ENCODE data around the gene SLC45A1. TPM values are rescaled to one million over a fixed set of nuclear protein-coding genes. Genes with fewer than 3 reads are reported as not detected.

Gene SLC45A1
- total and polyA plus RNA-seq, 2 donors (not counting 1 experiment from before 2014, with no cell fraction given), result 0.54 to 0.64 TPM

- ChIA-PET CTCF (no interaction called here), POLR2A (no interaction called here)
- Histone ChIP-seq H3K9me3 (ENCODE audit: control extremely low read depth in 1 of 3, control insufficient read depth in 2 of 3, insufficient read depth in 1 of 3, low read length in 2 of 3) (no peaks in the 10 kb centered on the region), H3K27ac (ENCODE audit: low read length in 2 of 2) (no peak overlapping the region), H4K20me1 (ENCODE audit: control insufficient read depth, insufficient read depth, low read length, poor library complexity, severe bottlenecking) (no peaks in the 10 kb centered on the region), H3K79me2 (ENCODE audit: control insufficient read depth, insufficient read depth, low read length) (no peaks in the 10 kb centered on the region), H2AFZ (ENCODE audit: insufficient read depth, low read depth, low read length, poor library complexity, severe bottlenecking) (no peak overlapping the region), H3K9ac (ENCODE audit: low read length) (no peak overlapping the region), H3K4me3 (ENCODE audit: control extremely low read depth in 1 of 5, extremely low read depth in 1 of 5, insufficient read depth in 1 of 5, low read depth in 2 of 5, low read length in 4 of 5) (no peak overlapping the region), H3K4me2 (replicated peaks; ENCODE audit: low read depth, low read length, poor library complexity, severe bottlenecking) (no peak overlapping the region), H3K36me3 (replicated peaks in 1 of 2; ENCODE audit: control extremely low read depth in 1 of 2, control insufficient read depth in 1 of 2, extremely low read depth in 1 of 2, insufficient read depth in 2 of 2, low read length in 1 of 2) (no peaks in the 10 kb centered on the region), H3K4me1 (ENCODE audit: control insufficient read depth in 2 of 2, insufficient read depth in 2 of 2, low read length in 2 of 2) (no peaks in the 10 kb centered on the region), H3K27me3 (replicated peaks in 1 of 4; ENCODE audit: control extremely low read depth in 1 of 4, control insufficient read depth in 3 of 4, insufficient read depth in 4 of 4, low read length in 3 of 4) (peaks cover 0 to 16% (median 4%) of the 10 kb centered on the region in 4 experiments)
- no CpG with 5 or more reads among the region's 5 CpGs for WGBS (ENCODE audit: insufficient coverage)
- no peak overlapping the region for H3K4me3 Mint-ChIP-seq
- H3K27me3 Mint-ChIP-seq, result peaks cover 21% of the 10 kb centered on the region
- intact Hi-C loops (cut with micrococcal nuclease), result no loop called here
- ATAC-seq (ENCODE audit: low read depth), result no peak
- DNase-seq, result no peak
- no peak overlapping the region for H3K27ac Mint-ChIP-seq
- TF ChIP-seq CTCF (IDR thresholded peaks at IDR 0.05), result no peak
- no peak for TF ChIP-seq EZH2 (IDR thresholded peaks at IDR 0.05; ENCODE audit: borderline replicate concordance, insufficient read depth, low read depth, low read length, poor library complexity, severe bottlenecking)
- H3K9me3 Mint-ChIP-seq (ENCODE audit: insufficient read depth), result no peaks in the 10 kb centered on the region
- H3K4me1 Mint-ChIP-seq, result no peaks in the 10 kb centered on the region
These were observed 18.0 kb upstream of the SLC45A1 start for GRCh38 chr1:8299963-8300362.

DNA sequence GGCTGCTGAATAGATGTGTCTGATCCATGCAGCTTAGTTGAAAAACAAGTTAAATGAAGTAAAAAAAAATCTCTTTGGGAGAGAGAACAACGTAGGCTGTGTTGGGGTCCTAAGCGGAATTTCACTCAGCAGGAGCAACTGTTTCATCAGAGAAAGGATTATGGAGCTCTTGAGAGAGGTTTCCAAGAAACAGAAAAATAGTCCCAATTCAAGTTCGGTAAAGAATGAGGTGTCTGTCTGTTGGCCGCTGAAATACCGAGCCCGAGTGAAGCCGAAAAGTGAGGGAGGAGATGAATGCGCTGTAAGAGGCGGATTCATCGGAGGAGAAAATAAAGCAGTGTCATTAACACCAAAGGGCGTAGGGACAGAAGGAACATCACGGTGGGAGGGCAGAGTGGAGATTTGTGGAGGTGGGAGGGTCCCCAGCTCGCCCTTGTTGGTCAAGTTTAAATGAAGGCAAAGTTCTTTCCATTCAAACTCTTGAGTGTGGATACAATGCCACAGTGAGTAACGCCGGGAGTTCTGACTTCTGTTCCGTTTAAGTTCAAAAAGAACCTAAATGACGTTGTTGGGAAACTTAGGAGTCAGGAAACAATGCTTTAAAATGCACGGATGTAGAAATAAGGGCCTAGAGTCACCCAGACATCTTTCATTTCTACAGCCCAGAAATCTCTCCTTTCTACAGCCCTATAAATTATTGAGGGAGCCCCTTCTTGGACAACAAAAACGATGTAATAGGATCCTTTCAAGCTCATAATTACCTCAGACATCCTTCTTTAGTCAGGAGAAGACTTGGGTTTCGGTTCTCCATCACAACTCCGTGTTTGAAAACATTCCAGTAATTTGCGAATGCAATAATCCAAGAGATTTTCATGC, 15.6 kb upstream of the SLC45A1 start:
- no peaks in the 10 kb centered on the region for H4K20me1 ChIP-seq (ENCODE audit: control insufficient read depth, insufficient read depth, low read length, poor library complexity, severe bottlenecking)
- DNase-seq (no peak), ATAC-seq (ENCODE audit: low read depth) (no peak)
- no peak overlapping the region for H3K27ac ChIP-seq (ENCODE audit: low read length in 2 of 2)
- no peaks in the 10 kb centered on the region for H3K4me1 ChIP-seq (ENCODE audit: control insufficient read depth in 2 of 2, insufficient read depth in 2 of 2, low read length in 2 of 2)
- no peak for TF ChIP-seq CTCF (IDR thresholded peaks at IDR 0.05)
- TF ChIP-seq EZH2 (IDR thresholded peaks at IDR 0.05; ENCODE audit: borderline replicate concordance, insufficient read depth, low read depth, low read length, poor library complexity, severe bottlenecking), result no peak
- H2AFZ ChIP-seq (ENCODE audit: insufficient read depth, low read depth, low read length, poor library complexity, severe bottlenecking), result no peak overlapping the region
- WGBS (ENCODE audit: insufficient coverage), result 74% methylated on average over 18 of the region's 22 CpGs
- H3K27me3 ChIP-seq (replicated peaks in 1 of 4; ENCODE audit: control extremely low read depth in 1 of 4, control insufficient read depth in 3 of 4, insufficient read depth in 4 of 4, low read length in 3 of 4), result peaks cover 0 to 16% (median 4%) of the 10 kb centered on the region in 4 experiments
- H3K9ac ChIP-seq (ENCODE audit: low read length), result no peak overlapping the region
- no peaks in the 10 kb centered on the region for H3K4me1 Mint-ChIP-seq
- no peak overlapping the region for H3K4me2 ChIP-seq (replicated peaks; ENCODE audit: low read depth, low read length, poor library complexity, severe bottlenecking)
- intact Hi-C loops (cut with micrococcal nuclease), result no loop called here
- no peak overlapping the region for H3K27ac Mint-ChIP-seq
- no peaks in the 10 kb centered on the region for H3K9me3 ChIP-seq (ENCODE audit: control extremely low read depth in 1 of 3, control insufficient read depth in 2 of 3, insufficient read depth in 1 of 3, low read length in 2 of 3)
- no peak overlapping the region for H3K4me3 ChIP-seq (ENCODE audit: control extremely low read depth in 1 of 5, extremely low read depth in 1 of 5, insufficient read depth in 1 of 5, low read depth in 2 of 5, low read length in 4 of 5)
- H3K9me3 Mint-ChIP-seq (ENCODE audit: insufficient read depth), result no peaks in the 10 kb centered on the region
- H3K27me3 Mint-ChIP-seq, result peaks cover 20% of the 10 kb centered on the region
- CTCF ChIA-PET, result interaction anchor here (0.7 to 1.3 kb wide), 2 partner anchors 82 to 289 kb away, joined by 3 read pairs; no protein-coding TSS in a partner anchor
- no peaks in the 10 kb centered on the region for H3K79me2 ChIP-seq (ENCODE audit: control insufficient read depth, insufficient read depth, low read length)
- no peak overlapping the region for H3K4me3 Mint-ChIP-seq
- POLR2A ChIA-PET, result no interaction called here
- no peaks in the 10 kb centered on the region for H3K36me3 ChIP-seq (replicated peaks in 1 of 2; ENCODE audit: control extremely low read depth in 1 of 2, control insufficient read depth in 1 of 2, extremely low read depth in 1 of 2, insufficient read depth in 2 of 2, low read length in 1 of 2)
